GM15510 (cell line): Measurements from ENCODE around the gene FBN1.

Experiments used
- POLR2A ChIP-seq: IDR thresholded peaks from 3 replicates; pipeline ENCODE4 v1.6.1; 2011; ENCODE audit warnings: borderline replicate concordance; ENCODE audit not compliant: insufficient read length; ENCODE audit errors: extremely low read depth

Gene FBN1

GRCh38 chr15:48617619-48618018, 27.9 kb downstream of the FBN1 start:
- no peak for TF ChIP-seq POLR2A

- TF ChIP-seq POLR2A, result no peak
These were observed 29.3 kb downstream of the FBN1 start for GRCh38 chr15:48616216-48616615.

GRCh38 chr15:48614051-48614450, 31.5 kb downstream of the FBN1 start:
- no peak for TF ChIP-seq POLR2A

GRCh38 chr15:48609486-48609885, 36.0 kb downstream of the FBN1 start:
- no peak for TF ChIP-seq POLR2A

- no peak for TF ChIP-seq POLR2A
These were observed 37.7 kb downstream of the FBN1 start for GRCh38 chr15:48607846-48608245.

GRCh38 chr15:48604567-48604966, 40.9 kb downstream of the FBN1 start:
- TF ChIP-seq POLR2A, result no peak

- TF ChIP-seq POLR2A, result no peak
These were observed 41.6 kb downstream of the FBN1 start for GRCh38 chr15:48603922-48604321.

- no peak for TF ChIP-seq POLR2A
These were observed 42.4 kb downstream of the FBN1 start for GRCh38 chr15:48603123-48603500.

- no peak for TF ChIP-seq POLR2A
These were observed 43.0 kb downstream of the FBN1 start for GRCh38 chr15:48602358-48603122.

- TF ChIP-seq POLR2A, result no peak
These were observed 44.4 kb downstream of the FBN1 start for GRCh38 chr15:48601095-48601494.

GRCh38 chr15:48596841-48597240, 48.7 kb downstream of the FBN1 start:
- no peak for TF ChIP-seq POLR2A

GRCh38 chr15:48596415-48596814, 49.1 kb downstream of the FBN1 start:
- no peak for TF ChIP-seq POLR2A

GRCh38 chr15:48595981-48596380, 49.5 kb downstream of the FBN1 start:
- no peak for TF ChIP-seq POLR2A

GRCh38 chr15:48592933-48593332, 52.6 kb downstream of the FBN1 start:
- no peak for TF ChIP-seq POLR2A

- no peak for TF ChIP-seq POLR2A
These were observed 53.2 kb downstream of the FBN1 start for GRCh38 chr15:48592221-48592731.

- no peak for TF ChIP-seq POLR2A
These were observed 54.8 kb downstream of the FBN1 start for GRCh38 chr15:48590723-48591122.
